PFSK-1 (cell line): ENCODE results near the gene CACNA2D4.

Experiments used
- FOXP2 ChIP-seq: optimal IDR thresholded peaks from 2 replicates; pipeline ENCODE3; 2011; ENCODE audit warnings: borderline replicate concordance, control low read depth, inconsistent platforms; ENCODE audit not compliant: insufficient read depth; ENCODE audit errors: extremely low read length, extremely low read depth
- POLR2AphosphoS5 ChIP-seq: IDR thresholded peaks from 2 replicates; pipeline ENCODE4 v1.6.1; 2012; ENCODE audit warnings: low read depth, mild to moderate bottlenecking, control low read depth, low read length, moderate library complexity
- SIN3A ChIP-seq: IDR thresholded peaks from 2 replicates; pipeline ENCODE4 v1.6.1; 2012; ENCODE audit warnings: mild to moderate bottlenecking, low read length, moderate library complexity, borderline replicate concordance; ENCODE audit not compliant: insufficient read depth
- TAF1 ChIP-seq: IDR thresholded peaks from 2 replicates; pipeline ENCODE4 v1.6.1; 2012; ENCODE audit warnings: low read length, control low read depth, borderline replicate concordance; ENCODE audit not compliant: insufficient read depth
- TF ChIP-seq, protein P1 (sequence below), 2 experiments: IDR thresholded peaks; 2 replicates each; pipeline versions ENCODE4 v1.6.1 to v1.8.0; 2011 to 2012; ENCODE audit warnings: low read depth in 2 of 2, low read length in 2 of 2, control low read depth in 1 of 2, inconsistent platforms in 1 of 2, mild to moderate bottlenecking in 1 of 2, moderate library complexity in 1 of 2; ENCODE audit not compliant: insufficient read depth in 1 of 2

DNA sequence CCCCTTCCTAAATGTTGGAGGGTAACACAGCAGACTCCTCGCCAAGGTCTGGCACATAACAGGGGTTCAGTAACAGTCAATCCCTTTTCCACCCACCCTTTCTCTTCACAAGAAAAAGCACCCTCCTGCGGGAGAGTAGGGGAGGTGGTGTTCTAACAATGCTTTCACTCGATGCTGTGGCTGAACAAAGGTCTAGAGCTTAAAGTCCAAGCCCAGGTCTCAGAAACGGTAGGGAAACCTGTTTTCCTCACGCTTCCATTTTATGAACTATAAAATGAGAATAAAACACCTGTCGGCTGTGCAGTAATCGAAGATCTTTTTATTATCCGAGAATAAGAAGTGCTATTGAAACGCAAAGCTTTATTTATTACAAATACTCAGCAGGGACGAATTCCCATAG lies 20.9 kb upstream of the CACNA2D4 start:
- no peak for TF ChIP-seq TAF1
- no peak for TF ChIP-seq POLR2AphosphoS5
- TF ChIP-seq, protein P1, sequence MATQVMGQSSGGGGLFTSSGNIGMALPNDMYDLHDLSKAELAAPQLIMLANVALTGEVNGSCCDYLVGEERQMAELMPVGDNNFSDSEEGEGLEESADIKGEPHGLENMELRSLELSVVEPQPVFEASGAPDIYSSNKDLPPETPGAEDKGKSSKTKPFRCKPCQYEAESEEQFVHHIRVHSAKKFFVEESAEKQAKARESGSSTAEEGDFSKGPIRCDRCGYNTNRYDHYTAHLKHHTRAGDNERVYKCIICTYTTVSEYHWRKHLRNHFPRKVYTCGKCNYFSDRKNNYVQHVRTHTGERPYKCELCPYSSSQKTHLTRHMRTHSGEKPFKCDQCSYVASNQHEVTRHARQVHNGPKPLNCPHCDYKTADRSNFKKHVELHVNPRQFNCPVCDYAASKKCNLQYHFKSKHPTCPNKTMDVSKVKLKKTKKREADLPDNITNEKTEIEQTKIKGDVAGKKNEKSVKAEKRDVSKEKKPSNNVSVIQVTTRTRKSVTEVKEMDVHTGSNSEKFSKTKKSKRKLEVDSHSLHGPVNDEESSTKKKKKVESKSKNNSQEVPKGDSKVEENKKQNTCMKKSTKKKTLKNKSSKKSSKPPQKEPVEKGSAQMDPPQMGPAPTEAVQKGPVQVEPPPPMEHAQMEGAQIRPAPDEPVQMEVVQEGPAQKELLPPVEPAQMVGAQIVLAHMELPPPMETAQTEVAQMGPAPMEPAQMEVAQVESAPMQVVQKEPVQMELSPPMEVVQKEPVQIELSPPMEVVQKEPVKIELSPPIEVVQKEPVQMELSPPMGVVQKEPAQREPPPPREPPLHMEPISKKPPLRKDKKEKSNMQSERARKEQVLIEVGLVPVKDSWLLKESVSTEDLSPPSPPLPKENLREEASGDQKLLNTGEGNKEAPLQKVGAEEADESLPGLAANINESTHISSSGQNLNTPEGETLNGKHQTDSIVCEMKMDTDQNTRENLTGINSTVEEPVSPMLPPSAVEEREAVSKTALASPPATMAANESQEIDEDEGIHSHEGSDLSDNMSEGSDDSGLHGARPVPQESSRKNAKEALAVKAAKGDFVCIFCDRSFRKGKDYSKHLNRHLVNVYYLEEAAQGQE (IDR thresholded peaks at IDR 0.05; ENCODE audit: insufficient read depth in 1 of 2, low read depth in 2 of 2, low read length in 2 of 2), result no peak
- TF ChIP-seq SIN3A, result no peak
- TF ChIP-seq FOXP2, result no peak
